Prostate gland (tissue), 2 donors: ENCODE measurements around the gene ANKRD18B.
"Not testable (repeated sequence)": the region's sequence is repeated elsewhere in the genome, so short reads cannot be mapped to it uniquely, and the experiment has no call there.

Source experiments
- POLR2A ChIP-seq: fragments of 450-650 bp; IDR thresholded peaks from one replicate; pipeline ENCODE4 v1.6.1; 2016; ENCODE audit warnings: antibody characterized with exemption, mild to moderate bottlenecking
- TF ChIP-seq, protein P1 (sequence below), 4 experiments: fragments of 200-600 bp in 2 of 4; fragments of 450-650 bp in 2 of 4; sonication (generic) in 2 of 4; IDR thresholded peaks; 1 replicate in 3 of 4; 2 replicates in 1 of 4; pipeline ENCODE4 v1.5.1; 2016 to 2019; ENCODE audit warnings: antibody characterized with exemption in 4 of 4, mild to moderate bottlenecking in 2 of 4, moderate library complexity in 2 of 4

DNA sequence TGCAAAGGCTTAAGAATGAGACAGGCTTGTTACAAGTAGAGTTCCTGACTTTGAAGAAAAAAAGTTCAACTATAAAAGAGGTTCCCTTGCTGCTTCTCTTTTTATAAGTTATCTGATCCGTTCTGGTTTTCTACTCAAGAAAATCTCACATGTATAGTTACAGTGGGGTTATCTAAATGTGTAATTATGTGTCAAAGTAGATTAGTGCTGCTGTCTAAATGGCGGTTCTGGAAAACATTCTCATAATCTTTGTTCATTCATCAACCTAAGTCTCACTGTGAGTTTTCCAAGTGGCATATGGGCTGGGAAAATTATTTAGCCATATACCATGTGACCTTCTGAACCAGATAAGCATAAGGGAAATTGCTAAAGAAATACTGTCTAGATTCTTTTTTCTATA lies 21.7 kb downstream of the ANKRD18B start:
- TF ChIP-seq, protein P1, sequence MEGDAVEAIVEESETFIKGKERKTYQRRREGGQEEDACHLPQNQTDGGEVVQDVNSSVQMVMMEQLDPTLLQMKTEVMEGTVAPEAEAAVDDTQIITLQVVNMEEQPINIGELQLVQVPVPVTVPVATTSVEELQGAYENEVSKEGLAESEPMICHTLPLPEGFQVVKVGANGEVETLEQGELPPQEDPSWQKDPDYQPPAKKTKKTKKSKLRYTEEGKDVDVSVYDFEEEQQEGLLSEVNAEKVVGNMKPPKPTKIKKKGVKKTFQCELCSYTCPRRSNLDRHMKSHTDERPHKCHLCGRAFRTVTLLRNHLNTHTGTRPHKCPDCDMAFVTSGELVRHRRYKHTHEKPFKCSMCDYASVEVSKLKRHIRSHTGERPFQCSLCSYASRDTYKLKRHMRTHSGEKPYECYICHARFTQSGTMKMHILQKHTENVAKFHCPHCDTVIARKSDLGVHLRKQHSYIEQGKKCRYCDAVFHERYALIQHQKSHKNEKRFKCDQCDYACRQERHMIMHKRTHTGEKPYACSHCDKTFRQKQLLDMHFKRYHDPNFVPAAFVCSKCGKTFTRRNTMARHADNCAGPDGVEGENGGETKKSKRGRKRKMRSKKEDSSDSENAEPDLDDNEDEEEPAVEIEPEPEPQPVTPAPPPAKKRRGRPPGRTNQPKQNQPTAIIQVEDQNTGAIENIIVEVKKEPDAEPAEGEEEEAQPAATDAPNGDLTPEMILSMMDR (IDR thresholded peaks at IDR 0.05), result not testable (repeated sequence)
- not testable (repeated sequence) for TF ChIP-seq POLR2A
